CD8-positive, alpha-beta memory T cell (primary cell): ENCODE measurements around the gene CLDN12. TPM values are rescaled to one million over a fixed set of nuclear protein-coding genes. Genes with fewer than 3 reads are reported as not detected.

Experiments
- CTCF ChIA-PET: fragments of 350-600 bp; sonication (Branson Sonifier 250); formaldehyde crosslinking; loops from one replicate; lab custom pipeline; 2021; ENCODE audit warnings: antibody characterized with exemption; lab: Charles Lee
- POLR2A ChIA-PET: fragments of 350-600 bp; sonication (Branson Sonifier 250); formaldehyde crosslinking; loops from one replicate; lab custom pipeline; 2021; ENCODE audit warnings: antibody characterized with exemption; lab: Charles Lee
- DNase-seq, 5 donors: peaks; one replicate each; pipeline versions ENCODE4 v3.0.0 to v3.0.0-alpha.2; 2020 to 2022; ENCODE audit warnings: mixed read lengths in 1 of 5
- H3K27ac ChIP-seq: one replicate; pipeline ENCODE4 v1.7.0; 2013; ENCODE audit warnings: low read depth, mild to moderate bottlenecking, low read length, moderate library complexity
- H3K27me3 ChIP-seq: 2 replicates; pipeline ENCODE4 v1.7.0; 2013; ENCODE audit warnings: low read length, mild to moderate bottlenecking; ENCODE audit not compliant: insufficient read depth, poor library complexity, severe bottlenecking
- H3K36me3 ChIP-seq: 2 replicates; pipeline ENCODE4 v1.7.0; 2013; ENCODE audit warnings: mild to moderate bottlenecking, low read length, moderate library complexity; ENCODE audit not compliant: insufficient read depth
- H3K4me1 ChIP-seq: 2 replicates; pipeline ENCODE4 v1.7.0; 2013; ENCODE audit warnings: mild to moderate bottlenecking, low read length, moderate library complexity; ENCODE audit not compliant: insufficient read depth
- H3K4me3 ChIP-seq: 2 replicates; pipeline ENCODE4 v1.7.0; 2013; ENCODE audit warnings: mild to moderate bottlenecking, low read length
- H3K9me3 ChIP-seq: 2 replicates; pipeline ENCODE4 v1.7.0; 2013; ENCODE audit warnings: mild to moderate bottlenecking, low read length
- H3K27ac Mint-ChIP-seq, 8 donors: one replicate each; pipeline ENCODE4 v1.8.0; 2020 to 2021; ENCODE audit warnings: mixed read lengths in 8 of 8, mild to moderate bottlenecking in 6 of 8, inconsistent platforms in 3 of 8, moderate library complexity in 3 of 8
- H3K27me3 Mint-ChIP-seq, 2 donors: one replicate each; pipeline ENCODE4 v1.8.0; 2020 to 2021; ENCODE audit warnings: mixed read lengths in 2 of 2, mild to moderate bottlenecking in 1 of 2, moderate library complexity in 1 of 2
- H3K36me3 Mint-ChIP-seq, 3 donors: one replicate each; pipeline ENCODE4 v1.8.0; 2020 to 2021; ENCODE audit warnings: mixed read lengths in 3 of 3, inconsistent platforms in 1 of 3, mild to moderate bottlenecking in 1 of 3
- H3K4me1 Mint-ChIP-seq, 3 donors: one replicate each; pipeline ENCODE4 v1.8.0; 2020 to 2021; ENCODE audit warnings: mixed read lengths in 3 of 3, inconsistent platforms in 1 of 3, mild to moderate bottlenecking in 1 of 3
- H3K4me3 Mint-ChIP-seq, 7 donors: one replicate each; pipeline ENCODE4 v1.8.0; 2020 to 2021; ENCODE audit warnings: mixed read lengths in 7 of 7, mild to moderate bottlenecking in 6 of 7, moderate library complexity in 4 of 7, inconsistent platforms in 2 of 7
- H3K9me3 Mint-ChIP-seq, 5 donors: one replicate each; pipeline ENCODE4 v1.8.0; 2020 to 2022; ENCODE audit warnings: mixed read lengths in 5 of 5, mild to moderate bottlenecking in 3 of 5, moderate library complexity in 2 of 5, inconsistent platforms in 1 of 5
- polyA plus RNA-seq: library from polyadenylated mRNA; unstranded; fragments of 300-500 nt; fragmentation: Illumina TruSeq; gene quantifications from one replicate; pipeline ENCODE4 v1.2.3, GENCODE V29; 2021
- total RNA-seq, 2 experiments: library from RNA; stranded (reverse); gene quantifications; one replicate each; pipeline ENCODE4 v1.2.3, GENCODE V29; 2021

CLDN12 gene
- total RNA-seq (1 to 10 TPM; 3.7 to 4.9 TPM), polyA plus RNA-seq (0.82 TPM)

GRCh38 chr7:90403174-90404113, at the start of gene CLDN12:
TSS of gene CLDN12 (plus strand) at chr7:90403461. CDS start at chr7:90412677, 9,216 bp downstream.
- peaks cover 16 to 24% (median 23%) of the 10 kb centered on the region in 3 donors for H3K4me1 Mint-ChIP-seq
- Histone ChIP-seq H3K27me3 (no peaks in the 10 kb centered on the region), H3K4me3 (peak within 1 kb of the TSS; percentile 99), H3K36me3 (no peaks in the 10 kb centered on the region), H3K9me3 (peaks cover 1% of the 10 kb centered on the region), H3K4me1 (peaks cover 12% of the 10 kb centered on the region), H3K27ac (peak within 1 kb of the TSS; percentile 81)
- no peaks in the 10 kb centered on the region for H3K27me3 Mint-ChIP-seq
- ChIA-PET POLR2A (interaction anchor here (0.9 to 1.0 kb wide), 2 partner anchors 57 to 58 kb away, joined by 3 to 4 read pairs; no protein-coding TSS in a partner anchor), CTCF (interaction anchor here (0.6 to 1.1 kb wide), 2 partner anchors 23 to 58 kb away, joined by 3 read pairs; no protein-coding TSS in a partner anchor)
- DNase-seq: peak; percentile 64 to 86 (median 83)
- H3K4me3 Mint-ChIP-seq: peak within 1 kb of the TSS; percentile 90 to 97 (median 94)
- H3K36me3 Mint-ChIP-seq: peaks cover 0 to 16% (median 5%) of the 10 kb centered on the region in 3 donors
- peaks cover 4 to 13% (median 10%) of the 10 kb centered on the region in 5 donors for H3K9me3 Mint-ChIP-seq
- H3K27ac Mint-ChIP-seq: peak within 1 kb of the TSS; percentile 90 to 99 (median 97)

GRCh38 chr7:90383422-90383821, 19.8 kb upstream of the CLDN12 start:
- Mint-ChIP-seq H3K4me1 (peaks cover 0 to 1% (median 0%) of the 10 kb centered on the region in 3 donors), H3K27ac (peak overlapping the region in 2 of 8 donors; percentile 29 to 32), H3K4me3 (no peak overlapping the region), H3K36me3 (peaks cover 28 to 76% (median 31%) of the 10 kb centered on the region in 3 donors), H3K27me3 (no peaks in the 10 kb centered on the region), H3K9me3 (no peaks in the 10 kb centered on the region)
- ChIA-PET POLR2A (no interaction called here), CTCF (no interaction called here)
- no peaks in the 10 kb centered on the region for H3K9me3 ChIP-seq
- H3K4me1 ChIP-seq: no peaks in the 10 kb centered on the region
- no peaks in the 10 kb centered on the region for H3K27me3 ChIP-seq
- no peak overlapping the region for H3K4me3 ChIP-seq
- no peak for DNase-seq
- peaks cover 16% of the 10 kb centered on the region for H3K36me3 ChIP-seq
- H3K27ac ChIP-seq: no peak overlapping the region

GRCh38 chr7:90383861-90384260, 19.4 kb upstream of the CLDN12 start:
- CTCF ChIA-PET: no interaction called here

GRCh38 chr7:90384433-90384832, 18.8 kb upstream of the CLDN12 start:
- Histone ChIP-seq H3K27me3 (no peaks in the 10 kb centered on the region), H3K36me3 (peaks cover 10% of the 10 kb centered on the region), H3K4me1 (no peaks in the 10 kb centered on the region), H3K4me3 (no peak overlapping the region), H3K9me3 (no peaks in the 10 kb centered on the region), H3K27ac (no peak overlapping the region)
- Mint-ChIP-seq H3K36me3 (peaks cover 22 to 70% (median 27%) of the 10 kb centered on the region in 3 donors), H3K4me3 (no peak overlapping the region), H3K27me3 (no peaks in the 10 kb centered on the region), H3K4me1 (no peaks in the 10 kb centered on the region), H3K9me3 (no peaks in the 10 kb centered on the region), H3K27ac (peak overlapping the region in 3 of 8 donors; percentile 4 to 49 (median 46))
- POLR2A ChIA-PET: no interaction called here
- CTCF ChIA-PET: no interaction called here
- DNase-seq: no peak

More at GRCh38 chr7:90383861-90384260, 19.4 kb upstream of the CLDN12 start:
- H3K4me3 Mint-ChIP-seq: no peak overlapping the region
- no peak overlapping the region for H3K27ac ChIP-seq
- H3K9me3 ChIP-seq: no peaks in the 10 kb centered on the region
- no peaks in the 10 kb centered on the region for H3K27me3 Mint-ChIP-seq
- no peaks in the 10 kb centered on the region for H3K4me1 ChIP-seq
- H3K4me1 Mint-ChIP-seq: peaks cover 0 to 1% (median 0%) of the 10 kb centered on the region in 3 donors
- H3K36me3 Mint-ChIP-seq: peaks cover 27 to 73% (median 30%) of the 10 kb centered on the region in 3 donors
- H3K4me3 ChIP-seq: no peak overlapping the region
- DNase-seq: no peak
- no peaks in the 10 kb centered on the region for H3K9me3 Mint-ChIP-seq
- POLR2A ChIA-PET: no interaction called here
- peak overlapping the region in 4 of 8 donors; percentile 6 to 70 (median 40) for H3K27ac Mint-ChIP-seq
- peaks cover 16% of the 10 kb centered on the region for H3K36me3 ChIP-seq
- no peaks in the 10 kb centered on the region for H3K27me3 ChIP-seq

- Mint-ChIP-seq H3K9me3 (peaks cover 0 to 3% (median 0%) of the 10 kb centered on the region in 5 donors), H3K4me3 (no peak overlapping the region), H3K4me1 (no peaks in the 10 kb centered on the region), H3K27ac (peak overlapping the region in 1 of 8 donors; percentile 8), H3K36me3 (peaks cover 13 to 43% (median 21%) of the 10 kb centered on the region in 3 donors), H3K27me3 (no peaks in the 10 kb centered on the region)
- H3K27ac ChIP-seq: no peak overlapping the region
- ChIA-PET CTCF (no interaction called here), POLR2A (no interaction called here)
- H3K27me3 ChIP-seq: no peaks in the 10 kb centered on the region
- no peaks in the 10 kb centered on the region for H3K36me3 ChIP-seq
- no peaks in the 10 kb centered on the region for H3K4me1 ChIP-seq
- no peaks in the 10 kb centered on the region for H3K9me3 ChIP-seq
- H3K4me3 ChIP-seq: no peak overlapping the region
- no peak for DNase-seq
Measured at GRCh38 chr7:90387470-90388240, 15.6 kb upstream of the CLDN12 start.

GRCh38 chr7:90390926-90391325, 12.3 kb upstream of the CLDN12 start:
- Mint-ChIP-seq H3K36me3 (peaks cover 13 to 17% (median 16%) of the 10 kb centered on the region in 3 donors), H3K4me3 (no peak overlapping the region), H3K27ac (no peak overlapping the region), H3K4me1 (no peaks in the 10 kb centered on the region), H3K27me3 (no peaks in the 10 kb centered on the region), H3K9me3 (peaks cover 6 to 16% (median 14%) of the 10 kb centered on the region in 5 donors)
- Histone ChIP-seq H3K4me3 (no peak overlapping the region), H3K36me3 (no peaks in the 10 kb centered on the region), H3K27ac (no peak overlapping the region), H3K9me3 (no peaks in the 10 kb centered on the region), H3K27me3 (no peaks in the 10 kb centered on the region), H3K4me1 (no peaks in the 10 kb centered on the region)
- POLR2A ChIA-PET: no interaction called here
- CTCF ChIA-PET: no interaction called here
- no peak for DNase-seq

GRCh38 chr7:90391488-90391887, 11.8 kb upstream of the CLDN12 start:
- H3K27me3 Mint-ChIP-seq: no peaks in the 10 kb centered on the region
- H3K27me3 ChIP-seq: no peaks in the 10 kb centered on the region
- CTCF ChIA-PET: no interaction called here
- no peak overlapping the region for H3K27ac ChIP-seq
- no peaks in the 10 kb centered on the region for H3K4me1 ChIP-seq
- no peaks in the 10 kb centered on the region for H3K36me3 ChIP-seq
- DNase-seq: no peak
- no peak overlapping the region for H3K4me3 ChIP-seq
- POLR2A ChIA-PET: no interaction called here
- H3K4me1 Mint-ChIP-seq: no peaks in the 10 kb centered on the region
- peaks cover 8 to 11% (median 11%) of the 10 kb centered on the region in 3 donors for H3K36me3 Mint-ChIP-seq
- H3K4me3 Mint-ChIP-seq: no peak overlapping the region
- H3K27ac Mint-ChIP-seq: no peak overlapping the region
- H3K9me3 Mint-ChIP-seq: peaks cover 10 to 21% (median 17%) of the 10 kb centered on the region in 5 donors
- H3K9me3 ChIP-seq: no peaks in the 10 kb centered on the region
